Nasal cavity respiratory epithelium epithelial cell of viscerocranial mucosa (primary cell): ENCODE data around the gene SSUH2. TPM values are rescaled to one million over a fixed set of nuclear protein-coding genes. Genes with fewer than 3 reads are reported as not detected.

Source experiments
- total RNA-seq: library from RNA; depleted of rRNA; stranded (reverse); fragments of >200 nt; gene quantifications from 2 replicates; pipeline ENCODE4 v1.2.3, GENCODE V29; 2014

SSUH2 gene, protein sequence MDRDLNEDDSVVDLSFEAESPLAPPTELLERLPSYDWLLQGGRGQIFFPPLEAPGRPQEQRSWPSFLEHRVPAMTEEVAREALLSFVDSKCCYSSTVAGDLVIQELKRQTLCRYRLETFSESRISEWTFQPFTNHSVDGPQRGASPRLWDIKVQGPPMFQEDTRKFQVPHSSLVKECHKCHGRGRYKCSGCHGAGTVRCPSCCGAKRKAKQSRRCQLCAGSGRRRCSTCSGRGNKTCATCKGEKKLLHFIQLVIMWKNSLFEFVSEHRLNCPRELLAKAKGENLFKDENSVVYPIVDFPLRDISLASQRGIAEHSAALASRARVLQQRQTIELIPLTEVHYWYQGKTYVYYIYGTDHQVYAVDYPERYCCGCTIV
- total RNA-seq = 0.14 and 0.34 TPM in 2 replicates

DNA sequence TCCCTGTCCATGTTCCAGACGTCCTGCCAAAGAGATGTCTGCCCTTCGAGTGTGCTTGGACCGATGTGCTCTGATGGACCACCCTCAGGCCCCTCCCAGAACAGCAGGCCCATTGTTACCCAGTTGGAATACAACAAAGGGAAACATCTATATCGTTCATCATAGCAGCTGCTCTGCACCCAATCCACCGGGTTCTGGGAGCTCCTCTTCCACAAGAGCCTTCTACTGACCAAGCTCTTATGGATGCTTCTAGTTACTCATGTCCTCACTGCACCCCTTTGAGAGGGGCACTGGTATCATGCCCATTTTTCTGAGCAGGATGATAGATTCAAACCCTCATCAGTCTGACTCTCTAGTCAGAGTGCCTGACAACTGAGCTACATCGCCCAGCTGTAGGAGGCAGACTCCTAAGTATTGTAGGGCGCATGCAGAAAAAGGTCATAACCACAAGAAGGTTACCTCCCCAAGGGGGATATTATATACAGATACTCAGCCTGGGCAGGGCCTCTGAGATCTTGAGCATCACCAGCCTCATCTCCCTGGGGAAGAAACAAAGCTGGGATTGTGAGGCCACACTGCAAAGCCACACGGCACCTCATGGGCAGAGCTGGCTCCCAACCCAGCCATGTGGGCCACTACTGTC is at the start of gene SSUH2:
Gene SSUH2, minus strand, starts transcription at position 51 of the 643 bp plus-strand sequence. Its CDS starts 40 bp downstream, at position 11.

Other genes with a start within 250 kb of the SSUH2 start
- 2.4 and 5.3 TPM in 2 replicates for gene LMCD1, start 143.0 kb downstream of the SSUH2 start, total RNA-seq
- gene CAV3, start 89.0 kb upstream of the SSUH2 start, total RNA-seq = not detected in 2 replicates
- gene OXTR, start 124.8 kb upstream of the SSUH2 start, total RNA-seq = 0.36 and 0.68 TPM in 2 replicates